Thoracic aorta (tissue), 2 donors: ENCODE data around the gene WIPF2. TPM values are rescaled to one million over a fixed set of nuclear protein-coding genes. Genes with fewer than 3 reads are reported as not detected.
"Not testable (repeated sequence)": the region's sequence is repeated elsewhere in the genome, so short reads cannot be mapped to it uniquely, and the experiment has no call there.

Experiments used
- ATAC-seq: fragments of 150-250 bp; one replicate; pipeline ENCODE4 v1.8.0; 2017; ENCODE audit warnings: low read depth; ENCODE audit not compliant: insufficient number of reproducible peaks, low FRiP score
- DNase-seq: peaks from one replicate; pipeline ENCODE4 v3.0.0-alpha.2; 2020; ENCODE audit warnings: low spot score
- H3K27ac ChIP-seq, 2 donors: fragments of 200-600 bp; sonication (generic); 1 replicate in 1 of 2; 2 replicates in 1 of 2; pipeline ENCODE4 v1.5.1; 2016; ENCODE audit warnings: mild to moderate bottlenecking in 2 of 2, moderate library complexity in 2 of 2
- H3K27me3 ChIP-seq: fragments of 200-600 bp; sonication (generic); replicated peaks from 2 replicates; pipeline ENCODE4 v1.6.0; 2016; ENCODE audit warnings: mild to moderate bottlenecking; ENCODE audit not compliant: insufficient read depth
- H3K36me3 ChIP-seq: fragments of 200-600 bp; sonication (generic); one replicate; pipeline ENCODE4 v1.5.1; 2016
- H3K4me1 ChIP-seq, 2 donors: fragments of 200-600 bp; sonication (generic); 1 replicate in 1 of 2; 2 replicates in 1 of 2; pipeline versions ENCODE4 v1.5.1 to v1.6.0; 2016; ENCODE audit warnings: low read depth in 2 of 2, mild to moderate bottlenecking in 1 of 2; ENCODE audit not compliant: control insufficient read depth in 1 of 2
- H3K4me3 ChIP-seq: fragments of 200-600 bp; sonication (generic); 2 replicates; pipeline ENCODE4 v1.5.1; 2016; ENCODE audit warnings: mild to moderate bottlenecking
- H3K9me3 ChIP-seq: fragments of 200-600 bp; sonication (generic); 2 replicates; pipeline ENCODE4 v1.5.1; 2016
- total RNA-seq, 2 donors: library from RNA; depleted of rRNA; stranded (reverse); fragments of >200 nt; gene quantifications; one replicate each; pipeline versions ENCODE4 v1.1.0 to v1.2.3, GENCODE V29; 2016
- TF ChIP-seq, protein P1 (sequence below): fragments of 200-600 bp; sonication (generic); IDR thresholded peaks from one replicate; pipeline ENCODE4 v1.5.1; 2019; ENCODE audit warnings: antibody characterized with exemption

The WIPF2 gene
- total RNA-seq, 2 donors from 2014 or later: 8.9 to 14.0 TPM

DNA sequence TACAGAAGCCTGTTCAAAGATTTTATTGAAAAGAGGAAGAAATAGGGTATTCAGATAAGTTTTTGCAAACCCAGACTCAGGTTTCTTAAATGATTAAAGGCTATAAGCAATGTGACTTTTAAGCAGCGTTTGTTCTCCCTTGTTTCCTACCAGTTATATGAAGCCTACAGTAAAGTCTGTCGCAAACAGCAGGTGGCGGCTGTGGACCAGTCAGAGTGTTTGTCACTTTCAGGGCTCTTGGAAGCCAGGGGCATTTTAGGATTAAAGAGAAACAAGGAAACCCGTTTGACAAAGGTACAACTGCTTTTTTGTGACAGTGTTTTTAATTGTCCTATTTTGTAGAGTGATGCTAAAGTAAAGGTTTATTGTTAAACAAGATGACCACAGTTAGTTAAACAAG is 82.2 kb downstream of the WIPF2 start:
- Histone ChIP-seq H3K4me3 (no peak overlapping the region), H3K36me3 (no peaks in the 10 kb centered on the region), H3K9me3 (no peaks in the 10 kb centered on the region), H3K4me1 (peaks cover 3 to 15% of the 10 kb centered on the region in 2 donors), H3K27ac (no peak overlapping the region), H3K27me3 (no peaks in the 10 kb centered on the region)
- TF ChIP-seq, protein P1, sequence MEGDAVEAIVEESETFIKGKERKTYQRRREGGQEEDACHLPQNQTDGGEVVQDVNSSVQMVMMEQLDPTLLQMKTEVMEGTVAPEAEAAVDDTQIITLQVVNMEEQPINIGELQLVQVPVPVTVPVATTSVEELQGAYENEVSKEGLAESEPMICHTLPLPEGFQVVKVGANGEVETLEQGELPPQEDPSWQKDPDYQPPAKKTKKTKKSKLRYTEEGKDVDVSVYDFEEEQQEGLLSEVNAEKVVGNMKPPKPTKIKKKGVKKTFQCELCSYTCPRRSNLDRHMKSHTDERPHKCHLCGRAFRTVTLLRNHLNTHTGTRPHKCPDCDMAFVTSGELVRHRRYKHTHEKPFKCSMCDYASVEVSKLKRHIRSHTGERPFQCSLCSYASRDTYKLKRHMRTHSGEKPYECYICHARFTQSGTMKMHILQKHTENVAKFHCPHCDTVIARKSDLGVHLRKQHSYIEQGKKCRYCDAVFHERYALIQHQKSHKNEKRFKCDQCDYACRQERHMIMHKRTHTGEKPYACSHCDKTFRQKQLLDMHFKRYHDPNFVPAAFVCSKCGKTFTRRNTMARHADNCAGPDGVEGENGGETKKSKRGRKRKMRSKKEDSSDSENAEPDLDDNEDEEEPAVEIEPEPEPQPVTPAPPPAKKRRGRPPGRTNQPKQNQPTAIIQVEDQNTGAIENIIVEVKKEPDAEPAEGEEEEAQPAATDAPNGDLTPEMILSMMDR: no peak
- DNase-seq: no peak
- ATAC-seq: no peak

DNA sequence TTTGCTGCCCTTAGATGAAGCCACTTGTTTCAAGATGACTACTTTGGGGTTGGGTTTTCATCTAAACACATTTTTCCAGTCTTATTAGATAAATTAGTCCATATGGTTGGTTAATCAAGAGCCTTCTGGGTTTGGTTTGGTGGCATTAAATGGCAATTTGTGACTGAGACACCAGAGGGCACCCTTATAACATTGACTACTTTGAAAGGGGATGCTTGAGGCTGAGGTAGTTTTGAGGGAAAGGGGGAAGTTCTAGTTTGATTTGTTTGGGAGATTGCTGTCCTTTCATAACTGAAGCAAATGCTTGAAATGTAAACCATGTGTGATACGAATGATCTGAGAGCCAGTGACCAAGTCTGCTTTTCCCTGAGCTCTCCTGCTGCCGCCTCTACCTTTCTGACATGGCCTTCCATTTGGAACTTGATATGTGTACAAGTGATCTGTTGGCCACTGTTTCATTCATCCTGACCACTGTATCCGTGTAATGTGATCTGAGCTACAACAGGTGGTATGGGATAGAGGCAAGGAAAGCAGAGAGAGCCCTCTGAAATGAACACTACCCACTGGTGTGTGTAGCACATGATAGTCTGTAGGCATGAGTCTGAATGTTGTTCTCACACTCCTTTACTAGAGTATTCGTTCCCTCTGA is 84.0 kb downstream of the WIPF2 start:
- DNase-seq (no peak), ATAC-seq (peak; percentile 43)
- Histone ChIP-seq H3K27ac (no peak overlapping the region), H3K4me3 (no peak overlapping the region), H3K9me3 (no peaks in the 10 kb centered on the region), H3K36me3 (no peaks in the 10 kb centered on the region), H3K4me1 (peaks cover 3 to 23% of the 10 kb centered on the region in 2 donors), H3K27me3 (no peaks in the 10 kb centered on the region)
- TF ChIP-seq, protein P1: peak; percentile 72

DNA sequence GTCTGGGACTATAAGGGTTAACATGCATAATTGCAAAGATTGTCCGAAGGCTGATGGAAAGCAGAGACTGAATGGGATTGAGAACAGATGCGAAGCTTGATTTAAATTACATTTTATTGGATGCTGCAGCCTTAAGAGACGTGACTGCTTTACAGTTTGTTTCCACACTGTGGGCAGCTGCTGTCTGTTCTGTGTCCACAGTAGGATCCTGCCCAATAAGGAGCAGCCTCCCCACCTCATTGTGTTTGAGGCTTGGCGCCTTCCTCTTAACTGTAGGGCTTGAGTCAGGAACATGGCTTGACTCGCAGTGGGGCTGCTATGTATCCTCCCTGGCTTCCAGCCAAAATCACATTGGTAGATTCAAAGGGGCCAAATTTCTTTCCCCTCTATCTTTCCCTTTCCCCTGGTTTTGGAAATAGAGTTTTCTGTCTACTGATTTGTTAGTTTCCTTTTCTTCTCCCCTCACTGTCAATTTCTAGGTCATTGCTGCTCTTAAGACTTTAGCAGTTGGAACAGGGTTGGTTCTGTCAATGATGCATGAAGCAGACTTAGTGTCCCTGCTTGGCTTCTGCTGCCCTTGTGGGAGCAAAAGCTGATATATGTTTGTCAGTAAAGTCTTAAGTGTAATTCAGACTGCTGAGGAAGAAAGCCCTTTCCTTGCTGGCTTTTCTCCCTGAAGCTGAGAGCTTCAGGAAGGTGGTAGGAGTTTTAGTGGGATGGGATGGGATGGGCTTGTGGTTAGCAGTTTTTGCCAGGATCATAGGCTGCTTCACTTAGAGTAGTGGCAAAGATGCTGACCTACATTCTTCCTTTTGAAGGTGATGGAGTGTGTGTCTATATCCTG is 84.8 kb downstream of the WIPF2 start:
- H3K4me3 ChIP-seq: no peak overlapping the region
- ATAC-seq (no peak), DNase-seq (no peak)
- peak overlapping the region in 1 of 2 donors; percentile 14 for H3K27ac ChIP-seq
- TF ChIP-seq, protein P1: no peak
- no peaks in the 10 kb centered on the region for H3K9me3 ChIP-seq
- no peaks in the 10 kb centered on the region for H3K36me3 ChIP-seq
- no peaks in the 10 kb centered on the region for H3K27me3 ChIP-seq
- H3K4me1 ChIP-seq: peaks cover 9 to 31% of the 10 kb centered on the region in 2 donors

DNA sequence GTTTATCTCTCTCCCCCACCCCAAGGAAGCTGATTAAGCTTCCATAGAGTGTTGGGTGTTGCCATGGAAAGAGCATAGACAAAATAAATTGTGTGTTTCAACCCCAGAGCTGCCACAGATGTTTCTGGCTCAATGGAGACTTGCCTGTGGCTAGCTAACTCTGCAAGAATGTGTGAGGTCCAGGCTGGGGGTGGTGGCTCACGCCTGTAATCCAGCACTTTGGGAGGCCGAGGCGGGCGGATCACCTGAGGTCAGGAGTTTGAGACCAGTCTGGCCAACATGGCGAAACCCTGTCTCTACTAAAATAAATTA is 85.4 kb downstream of the WIPF2 start:
- not testable (repeated sequence) for DNase-seq, H3K27ac ChIP-seq
- peaks cover 10 to 36% of the 10 kb centered on the region in 2 donors for H3K4me1 ChIP-seq

DNA sequence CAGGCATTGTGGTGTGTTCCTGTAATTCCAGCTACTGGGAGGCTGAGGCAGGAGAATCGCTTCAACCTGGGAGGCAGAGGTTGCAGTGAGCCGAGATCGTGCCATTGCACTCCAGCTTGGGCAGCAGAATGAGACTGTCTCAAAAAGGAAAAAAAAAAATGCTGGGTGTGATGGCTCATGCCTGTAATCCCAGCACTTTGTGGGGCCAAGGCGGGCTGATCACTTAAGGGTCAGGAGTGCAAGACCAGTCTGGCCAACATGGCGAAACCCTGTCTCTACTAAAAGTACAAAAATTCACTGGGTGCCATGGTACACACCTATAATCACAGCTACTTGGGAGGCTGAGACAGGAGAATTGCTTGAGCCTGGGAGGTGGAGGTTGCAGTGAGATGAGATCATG is 85.8 kb downstream of the WIPF2 start:
- peaks cover 14 to 40% of the 10 kb centered on the region in 2 donors for H3K4me1 ChIP-seq
- ATAC-seq, DNase-seq, H3K27me3 ChIP-seq, H3K9me3 ChIP-seq, H3K36me3 ChIP-seq, H3K4me3 ChIP-seq, H3K27ac ChIP-seq: not testable (repeated sequence)

More for the DNA sequence above, 85.4 kb downstream of the WIPF2 start:
- H3K36me3 ChIP-seq, H3K27me3 ChIP-seq, H3K4me3 ChIP-seq, ATAC-seq, H3K9me3 ChIP-seq: not testable (repeated sequence)

DNA sequence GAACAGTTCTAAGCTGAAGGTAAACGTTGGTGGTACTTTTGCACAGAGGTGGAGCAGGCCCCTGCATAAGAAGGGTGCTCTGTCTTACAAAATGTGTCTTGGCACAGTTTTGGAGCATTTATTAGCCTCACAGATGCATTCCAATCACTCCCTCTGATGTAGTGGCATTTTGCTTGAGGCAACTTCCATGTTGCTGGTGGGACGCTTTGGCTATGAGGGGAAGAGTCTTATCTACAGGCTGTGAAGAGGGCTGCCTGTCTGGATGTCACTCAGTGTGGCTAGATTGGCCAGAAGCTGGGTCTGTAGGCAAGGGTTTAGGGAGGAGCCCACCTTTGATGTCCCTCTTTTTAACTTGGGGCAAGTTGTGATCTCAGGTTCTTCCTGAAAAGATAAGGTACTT is 87.3 kb downstream of the WIPF2 start:
- peaks cover 28 to 55% of the 10 kb centered on the region in 2 donors for H3K4me1 ChIP-seq

More for the DNA sequence above, 87.3 kb downstream of the WIPF2 start:
- no peak overlapping the region for H3K27ac ChIP-seq
- H3K36me3 ChIP-seq: no peaks in the 10 kb centered on the region
- no peaks in the 10 kb centered on the region for H3K27me3 ChIP-seq
- TF ChIP-seq, protein P1: no peak
- no peaks in the 10 kb centered on the region for H3K9me3 ChIP-seq
- DNase-seq: no peak
- no peak for ATAC-seq
- H3K4me3 ChIP-seq: no peak overlapping the region
